ENCODE measurements around the gene RUNX2. TPM values are rescaled to one million over a fixed set of nuclear protein-coding genes. Genes with fewer than 3 reads are reported as not detected.
"Not testable (repeated sequence)": the region's sequence is repeated elsewhere in the genome, so short reads cannot be mapped to it uniquely, and the experiment has no call there.

The RUNX2 gene
- total RNA-seq, 3 donors from 2014 or later: 2.7 to 7.3 (median 7.2) TPM

- Histone ChIP-seq H3K27me3 (peaks cover 0 to 20% of the 10 kb centered on the region in 2 donors), H3K36me3 (no peaks in the 10 kb centered on the region), H3K4me3 (no peak overlapping the region), H3K27ac (no peak overlapping the region), H3K4me1 (no peaks in the 10 kb centered on the region), H3K9me3 (no peaks in the 10 kb centered on the region)
- TF ChIP-seq POLR2AphosphoS5 (IDR thresholded peaks at IDR 0.05): no peak
- no peak for TF ChIP-seq POLR2A (IDR thresholded peaks at IDR 0.05)
- TF ChIP-seq, protein P1, sequence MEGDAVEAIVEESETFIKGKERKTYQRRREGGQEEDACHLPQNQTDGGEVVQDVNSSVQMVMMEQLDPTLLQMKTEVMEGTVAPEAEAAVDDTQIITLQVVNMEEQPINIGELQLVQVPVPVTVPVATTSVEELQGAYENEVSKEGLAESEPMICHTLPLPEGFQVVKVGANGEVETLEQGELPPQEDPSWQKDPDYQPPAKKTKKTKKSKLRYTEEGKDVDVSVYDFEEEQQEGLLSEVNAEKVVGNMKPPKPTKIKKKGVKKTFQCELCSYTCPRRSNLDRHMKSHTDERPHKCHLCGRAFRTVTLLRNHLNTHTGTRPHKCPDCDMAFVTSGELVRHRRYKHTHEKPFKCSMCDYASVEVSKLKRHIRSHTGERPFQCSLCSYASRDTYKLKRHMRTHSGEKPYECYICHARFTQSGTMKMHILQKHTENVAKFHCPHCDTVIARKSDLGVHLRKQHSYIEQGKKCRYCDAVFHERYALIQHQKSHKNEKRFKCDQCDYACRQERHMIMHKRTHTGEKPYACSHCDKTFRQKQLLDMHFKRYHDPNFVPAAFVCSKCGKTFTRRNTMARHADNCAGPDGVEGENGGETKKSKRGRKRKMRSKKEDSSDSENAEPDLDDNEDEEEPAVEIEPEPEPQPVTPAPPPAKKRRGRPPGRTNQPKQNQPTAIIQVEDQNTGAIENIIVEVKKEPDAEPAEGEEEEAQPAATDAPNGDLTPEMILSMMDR (IDR thresholded peaks at IDR 0.05): no peak
- no peak for DNase-seq (ENCODE audit: low spot score in 2 of 2)
- intact Hi-C loops (cut with DNase I; ENCODE audit: low total_unique reads): no loop called here
Observed at GRCh38 chr6:45666846-45667245, 338.7 kb downstream of the RUNX2 start.

GRCh38 chr6:45667300-45667699 lies 339.2 kb downstream of the RUNX2 start:
- TF ChIP-seq, protein P1 (IDR thresholded peaks at IDR 0.05): no peak
- no peak for TF ChIP-seq POLR2AphosphoS5 (IDR thresholded peaks at IDR 0.05)
- no peak for TF ChIP-seq POLR2A (IDR thresholded peaks at IDR 0.05)
- Histone ChIP-seq H3K36me3 (no peaks in the 10 kb centered on the region), H3K4me1 (no peaks in the 10 kb centered on the region), H3K9me3 (no peaks in the 10 kb centered on the region), H3K4me3 (no peak overlapping the region), H3K27me3 (peaks cover 0 to 20% of the 10 kb centered on the region in 2 donors), H3K27ac (no peak overlapping the region)
- no peak for DNase-seq (ENCODE audit: low spot score in 2 of 2)
- intact Hi-C loops (cut with DNase I; ENCODE audit: low total_unique reads): no loop called here

DNA sequence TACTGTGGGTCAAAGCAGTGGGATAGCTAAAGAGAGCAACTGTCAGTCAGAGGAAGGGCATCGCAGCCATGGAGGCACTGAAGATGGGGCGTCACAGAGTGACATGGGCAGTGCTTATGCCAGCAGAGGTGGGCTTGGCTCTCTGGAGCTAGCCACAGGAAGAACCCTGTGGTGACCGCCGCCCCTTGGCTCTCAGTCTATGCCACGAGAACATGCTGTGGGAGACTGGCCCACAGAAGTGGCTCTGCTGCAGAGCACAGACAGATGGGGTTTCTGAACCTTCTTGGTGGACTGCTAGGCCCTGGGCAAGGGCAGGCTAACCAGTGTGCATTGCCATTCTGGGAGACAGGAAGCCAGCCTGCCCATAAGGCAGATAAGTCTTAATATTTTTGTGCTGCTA lies 339.6 kb downstream of the RUNX2 start:
- H3K4me1 ChIP-seq: no peaks in the 10 kb centered on the region

GRCh38 chr6:45668705-45669104 lies 340.6 kb downstream of the RUNX2 start:
- no peaks in the 10 kb centered on the region for H3K36me3 ChIP-seq
- intact Hi-C loops (cut with DNase I; ENCODE audit: low total_unique reads): no loop called here
- H3K9me3 ChIP-seq: no peaks in the 10 kb centered on the region
- no peak overlapping the region for H3K27ac ChIP-seq
- TF ChIP-seq POLR2AphosphoS5 (IDR thresholded peaks at IDR 0.05): no peak
- no peak for TF ChIP-seq POLR2A (IDR thresholded peaks at IDR 0.05)
- TF ChIP-seq, protein P1 (IDR thresholded peaks at IDR 0.05): no peak
- H3K27me3 ChIP-seq: peaks cover 0 to 10% of the 10 kb centered on the region in 2 donors
- H3K4me3 ChIP-seq: no peak overlapping the region
- no peaks in the 10 kb centered on the region for H3K4me1 ChIP-seq
- no peak for DNase-seq (ENCODE audit: low spot score in 2 of 2)

More for the DNA sequence above, 339.6 kb downstream of the RUNX2 start:
- intact Hi-C loops (cut with DNase I; ENCODE audit: low total_unique reads): no loop called here
- Histone ChIP-seq H3K27me3 (peaks cover 0 to 19% of the 10 kb centered on the region in 2 donors), H3K4me3 (no peak overlapping the region), H3K9me3 (no peaks in the 10 kb centered on the region), H3K36me3 (no peaks in the 10 kb centered on the region), H3K27ac (no peak overlapping the region)
- no peak for DNase-seq (ENCODE audit: low spot score in 2 of 2)
- no peak for TF ChIP-seq POLR2AphosphoS5 (IDR thresholded peaks at IDR 0.05)

DNA sequence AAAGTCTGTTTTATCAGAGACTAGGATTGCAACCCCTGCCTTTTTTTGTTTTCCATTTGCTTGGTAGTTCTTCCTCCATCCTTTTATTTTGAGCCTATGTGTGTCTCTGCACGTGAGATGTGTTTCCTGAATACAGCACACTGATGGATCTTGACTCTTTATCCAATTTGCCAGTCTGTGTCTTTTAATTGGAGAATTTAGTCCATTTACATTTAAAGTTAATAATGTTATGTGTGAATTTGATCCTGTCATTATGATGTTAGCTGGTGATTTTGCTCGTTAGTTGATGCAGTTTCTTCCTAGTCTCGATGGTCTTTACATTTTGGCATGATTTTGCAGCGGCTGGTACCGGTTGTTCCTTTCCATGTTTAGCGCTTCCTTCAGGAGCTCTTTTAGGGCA lies 345.0 kb downstream of the RUNX2 start:
- H3K9me3 ChIP-seq; H3K27me3 ChIP-seq; H3K27ac ChIP-seq; DNase-seq (ENCODE audit: low spot score in 2 of 2); H3K36me3 ChIP-seq; intact Hi-C loops (cut with DNase I; ENCODE audit: low total_unique reads); H3K4me1 ChIP-seq; H3K4me3 ChIP-seq: not testable (repeated sequence)

GRCh38 chr6:45675166-45675565 lies 347.0 kb downstream of the RUNX2 start:
- intact Hi-C loops (cut with DNase I; ENCODE audit: low total_unique reads); H3K36me3 ChIP-seq; H3K27me3 ChIP-seq; H3K9me3 ChIP-seq; DNase-seq (ENCODE audit: low spot score in 2 of 2); H3K4me1 ChIP-seq; H3K27ac ChIP-seq: not testable (repeated sequence)
- peak overlapping the region in 1 of 3 donors; percentile 8 for H3K4me3 ChIP-seq

DNA sequence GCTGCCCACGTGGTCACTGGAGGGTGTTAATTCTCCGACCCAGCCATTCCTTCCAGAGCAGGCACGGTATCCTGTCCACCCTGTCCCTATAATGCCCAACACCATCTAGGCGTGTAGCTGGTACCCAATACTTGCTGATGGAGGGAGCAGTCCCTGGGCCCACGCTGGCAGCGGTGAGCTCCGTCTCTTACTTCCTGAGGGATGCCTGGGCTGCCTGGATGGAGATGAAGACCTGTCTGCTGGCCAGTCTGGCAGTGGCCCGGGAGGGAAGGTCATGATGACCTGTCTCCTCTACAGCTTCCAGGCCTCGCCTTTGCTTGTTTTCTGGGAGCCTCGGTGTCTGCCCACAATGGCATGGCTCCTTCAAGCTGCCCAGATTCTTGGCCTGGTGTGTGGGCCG lies 347.5 kb downstream of the RUNX2 start:
- Histone ChIP-seq H3K36me3 (no peaks in the 10 kb centered on the region), H3K9me3 (peaks cover 0 to 5% of the 10 kb centered on the region in 2 donors), H3K4me3 (no peak overlapping the region), H3K4me1 (peaks cover 0 to 5% of the 10 kb centered on the region in 2 donors), H3K27ac (no peak overlapping the region), H3K27me3 (no peaks in the 10 kb centered on the region)
- DNase-seq (ENCODE audit: low spot score in 2 of 2): no peak
- no peak for TF ChIP-seq POLR2A (IDR thresholded peaks at IDR 0.05)
- TF ChIP-seq POLR2AphosphoS5 (IDR thresholded peaks at IDR 0.05): no peak
- TF ChIP-seq, protein P1 (IDR thresholded peaks at IDR 0.05): no peak
- intact Hi-C loops (cut with DNase I; ENCODE audit: low total_unique reads): no loop called here

All from breast epithelium (tissue), 4 donors.